GM18508 (cell line): ENCODE measurements around the gene HHIPL1.

ENCODE experiments used
- ATAC-seq: cut with Tn5 transposase; IDR thresholded peaks from one replicate; pipeline ENCODE4 v1.9.1; 2021; ENCODE audit warnings: moderate number of reproducible peaks; ENCODE audit not compliant: insufficient read depth, unreplicated experiment

The HHIPL1 gene

DNA sequence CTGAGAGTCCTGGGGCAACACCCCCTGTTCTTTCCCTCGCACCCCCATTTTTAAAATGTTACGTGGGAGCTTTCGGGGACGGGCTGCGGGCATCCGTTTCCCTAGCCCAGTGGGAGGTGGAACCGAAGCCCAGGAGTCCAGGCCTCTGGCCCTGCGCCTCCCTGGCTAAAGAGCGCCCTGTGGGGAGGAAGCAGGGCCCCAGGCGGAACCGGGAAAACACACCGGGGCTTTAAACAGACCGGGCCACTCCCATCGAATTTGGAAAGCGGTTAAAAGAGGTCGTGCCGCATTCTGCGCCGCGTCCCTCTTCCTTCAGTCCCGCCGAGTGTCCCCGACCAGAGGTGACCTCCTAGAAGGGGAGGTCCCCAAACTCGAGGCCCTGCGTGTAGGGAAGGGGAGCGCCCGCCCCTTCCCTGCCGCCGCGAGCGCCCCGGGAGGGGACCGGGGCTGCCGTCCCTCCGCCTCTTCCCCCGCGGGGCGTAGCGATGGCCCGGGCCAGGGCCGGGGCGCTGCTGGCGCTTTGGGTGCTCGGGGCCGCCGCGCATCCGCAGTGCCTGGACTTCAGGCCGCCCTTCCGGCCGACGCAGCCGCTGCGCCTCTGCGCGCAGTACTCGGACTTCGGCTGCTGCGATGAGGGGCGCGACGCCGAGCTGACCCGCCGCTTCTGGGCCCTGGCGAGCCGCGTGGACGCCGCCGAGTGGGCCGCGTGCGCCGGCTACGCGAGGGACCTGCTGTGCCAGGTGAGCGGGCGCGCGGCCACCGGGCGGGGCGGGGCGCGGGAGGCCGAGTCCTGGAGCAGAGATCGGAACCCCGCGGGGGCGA lies at the start of gene HHIPL1:
HHIPL1 (plus strand) TSS at position 407 of the 822 bp plus-strand sequence; CDS start at position 486, 79 bp downstream.
- no peak for ATAC-seq

DNA sequence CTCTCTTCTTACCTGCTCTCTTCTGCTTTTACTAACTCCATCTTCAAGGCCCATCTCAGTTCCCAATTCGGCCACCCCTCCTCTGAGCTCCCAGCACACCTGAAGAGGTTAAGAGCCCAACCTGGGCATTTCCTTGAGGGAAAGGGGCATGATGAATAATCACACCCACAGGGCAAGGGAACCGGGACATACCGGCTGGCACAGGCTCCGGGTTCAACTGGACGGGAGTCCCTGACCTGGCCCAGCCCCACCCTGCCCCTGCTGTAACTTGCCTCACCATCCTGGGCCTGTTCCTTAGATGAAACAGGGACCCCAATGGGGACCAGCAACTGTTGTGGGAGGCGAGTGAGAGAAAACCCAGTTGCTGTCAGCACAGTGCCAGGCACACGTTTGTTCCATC lies 49.4 kb upstream of the HHIPL1 start:
- no peak for ATAC-seq

DNA sequence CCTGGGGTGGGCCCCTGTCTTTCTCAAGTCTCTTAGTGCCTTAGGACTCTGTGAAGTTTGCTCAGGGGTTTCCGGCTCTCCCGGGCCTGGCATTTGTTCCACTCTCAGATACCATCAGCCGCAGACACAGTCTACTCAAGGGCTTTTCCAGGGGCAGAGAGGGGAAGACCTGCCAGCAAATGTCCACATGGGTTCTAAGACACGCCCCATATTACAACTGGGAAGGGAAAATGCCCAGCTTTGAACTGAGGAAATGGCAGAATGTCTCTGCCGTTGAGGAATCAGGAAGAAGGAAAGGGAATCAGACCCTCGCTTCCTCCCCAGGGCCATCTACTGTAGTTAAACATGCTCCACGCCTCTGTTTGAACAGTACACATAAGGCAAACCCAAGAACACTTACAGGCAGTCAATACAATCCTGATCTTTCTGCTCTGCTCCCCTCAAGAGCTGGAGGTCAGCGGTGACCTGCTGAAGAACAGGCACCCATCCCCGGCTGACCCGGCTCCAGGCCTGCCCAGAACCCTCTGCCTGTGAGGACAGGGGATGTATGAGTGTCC lies 48.8 kb upstream of the HHIPL1 start:
- ATAC-seq: no peak

DNA sequence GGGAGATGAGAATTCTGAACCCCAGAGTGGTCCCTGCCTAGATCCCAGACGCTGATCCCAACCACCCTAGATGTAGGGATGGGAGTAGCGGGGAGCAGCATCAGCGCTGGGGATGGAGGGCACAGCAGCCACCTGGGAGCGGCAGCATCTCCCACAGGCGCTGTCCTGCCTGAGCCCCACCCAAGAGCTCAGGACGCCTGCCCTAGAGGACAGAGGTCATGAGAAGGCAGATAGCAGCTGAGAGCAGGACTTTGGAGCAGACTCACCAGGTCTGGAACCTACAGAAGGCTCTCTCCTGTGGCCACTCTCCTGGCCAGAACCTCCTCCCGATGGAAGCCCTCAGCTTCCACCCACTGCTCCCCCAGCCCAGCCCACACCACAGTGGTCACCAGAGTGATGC lies 48.2 kb upstream of the HHIPL1 start:
- no peak for ATAC-seq

DNA sequence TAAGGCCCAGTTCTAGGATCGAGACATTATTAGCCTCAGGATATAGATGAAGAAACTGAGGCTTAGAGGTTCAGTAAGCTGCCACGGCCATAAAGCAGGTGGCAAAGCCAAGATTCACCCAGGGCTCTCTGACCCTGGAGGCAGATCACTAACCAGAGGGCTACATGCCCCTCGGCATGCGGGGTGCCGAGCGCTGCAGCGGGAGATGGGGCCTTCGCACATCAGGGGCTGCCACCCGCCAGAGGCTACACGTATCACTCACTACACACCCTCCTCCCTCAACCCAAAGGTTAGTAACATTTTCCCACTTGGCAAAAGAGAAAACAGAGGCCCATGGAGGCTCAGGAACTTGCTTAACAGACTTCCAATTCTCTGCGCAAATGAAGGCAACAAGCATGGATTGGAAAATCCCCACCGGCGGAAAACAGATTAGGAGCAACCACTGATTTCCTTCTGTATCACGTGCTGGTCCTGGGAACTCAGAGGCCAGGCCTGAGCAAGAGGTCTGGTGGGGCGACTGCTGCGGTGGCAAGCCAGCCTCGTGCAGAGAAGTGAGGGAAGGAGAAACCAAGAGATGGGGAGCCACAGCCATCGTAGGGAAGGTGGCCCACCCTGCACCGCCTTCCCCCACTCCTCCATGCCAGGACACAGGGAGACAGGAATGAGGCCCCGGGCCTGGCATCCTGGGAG lies 46.9 kb upstream of the HHIPL1 start:
- ATAC-seq: no peak

DNA sequence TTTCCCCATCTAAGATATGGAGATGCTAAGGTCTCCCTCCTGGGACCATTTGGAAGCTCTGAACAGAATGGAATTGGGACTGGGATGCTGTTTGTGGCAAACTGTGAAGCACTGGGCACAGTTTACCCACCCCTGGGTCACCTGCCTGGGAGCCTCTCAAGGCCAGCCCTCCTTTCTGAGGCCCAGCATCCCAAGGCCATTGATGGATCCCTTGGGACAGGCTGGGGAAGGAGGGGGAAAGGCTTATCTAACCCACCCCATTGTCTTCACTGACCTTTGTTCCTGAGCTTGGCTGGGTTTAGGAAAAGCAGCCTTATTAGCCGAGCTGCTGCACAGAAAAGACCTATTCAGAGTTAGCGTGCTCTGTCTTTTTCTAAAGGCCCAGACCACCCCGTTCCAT lies 46.2 kb upstream of the HHIPL1 start:
- no peak for ATAC-seq

DNA sequence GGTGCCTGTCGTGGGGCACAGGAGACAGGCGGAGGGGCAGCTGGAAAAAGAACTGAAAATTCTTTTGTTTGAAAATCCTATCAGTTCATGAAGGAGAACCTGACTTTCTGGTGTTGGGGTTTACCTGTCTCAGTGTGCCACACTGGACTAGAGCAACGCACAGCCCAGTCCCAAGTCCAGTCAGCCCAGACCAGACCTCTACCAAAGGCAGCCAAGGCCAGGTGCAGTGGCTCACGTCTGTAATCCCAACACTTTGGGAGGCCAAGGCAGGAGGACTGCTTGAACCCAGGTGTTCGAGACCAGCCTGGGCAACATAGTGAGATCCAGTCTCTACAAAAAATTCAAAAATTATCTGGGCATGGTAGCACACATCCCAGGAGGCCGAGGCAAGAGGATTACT lies 45.5 kb upstream of the HHIPL1 start:
- ATAC-seq: no peak

DNA sequence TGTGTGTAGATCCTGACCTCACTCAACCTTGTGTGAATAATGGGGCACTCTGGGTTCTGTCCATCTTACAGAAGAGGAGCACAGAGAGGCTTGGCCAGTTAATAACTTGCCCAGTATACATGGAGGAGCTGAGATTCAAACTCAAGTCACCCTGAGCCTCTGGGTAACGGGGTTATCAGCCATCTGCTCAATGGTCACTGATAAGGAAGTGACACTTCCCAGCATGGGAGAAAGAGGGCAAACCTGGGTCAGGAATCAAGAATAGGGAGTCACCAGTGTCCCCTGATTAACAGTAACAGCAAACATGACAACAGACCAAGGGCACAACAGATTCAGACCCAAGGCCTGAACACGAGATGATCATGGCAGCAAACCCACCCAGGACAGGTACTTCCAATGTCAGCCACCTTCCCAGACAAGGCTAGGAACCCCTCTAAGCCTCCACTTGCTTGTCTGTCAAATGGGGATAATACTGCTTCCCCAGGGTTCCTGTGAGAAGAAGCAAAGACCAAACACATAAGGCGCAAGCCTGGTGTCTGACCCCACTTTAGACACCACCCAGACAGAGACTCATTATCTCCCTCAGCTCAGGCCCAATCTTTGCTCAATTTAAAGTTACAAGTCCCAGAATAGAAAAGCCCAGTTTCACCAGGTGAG lies 44.6 kb upstream of the HHIPL1 start:
- no peak for ATAC-seq

DNA sequence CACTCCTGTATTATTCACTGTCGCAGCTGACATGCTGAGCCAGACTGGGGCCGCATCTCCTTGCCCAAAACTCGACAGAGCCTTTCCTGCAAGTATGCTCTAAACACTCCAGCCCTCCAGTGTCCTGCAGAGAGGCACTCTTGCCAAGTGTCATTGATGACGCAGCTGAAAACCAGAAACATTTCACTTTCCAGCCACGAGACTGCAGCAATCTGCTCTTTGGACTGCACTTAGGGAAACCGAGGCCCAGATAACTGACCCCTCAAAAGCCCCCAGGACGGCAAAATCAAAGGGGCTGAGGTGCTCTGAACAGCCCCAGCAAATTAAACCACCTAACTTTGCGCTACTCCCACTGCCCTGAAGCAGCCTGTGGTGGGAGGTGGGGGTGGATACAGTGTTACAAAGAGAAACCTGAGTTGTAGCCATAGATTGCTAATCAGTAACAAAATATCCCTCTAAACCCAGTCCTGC lies 43.5 kb upstream of the HHIPL1 start:
- no peak for ATAC-seq

DNA sequence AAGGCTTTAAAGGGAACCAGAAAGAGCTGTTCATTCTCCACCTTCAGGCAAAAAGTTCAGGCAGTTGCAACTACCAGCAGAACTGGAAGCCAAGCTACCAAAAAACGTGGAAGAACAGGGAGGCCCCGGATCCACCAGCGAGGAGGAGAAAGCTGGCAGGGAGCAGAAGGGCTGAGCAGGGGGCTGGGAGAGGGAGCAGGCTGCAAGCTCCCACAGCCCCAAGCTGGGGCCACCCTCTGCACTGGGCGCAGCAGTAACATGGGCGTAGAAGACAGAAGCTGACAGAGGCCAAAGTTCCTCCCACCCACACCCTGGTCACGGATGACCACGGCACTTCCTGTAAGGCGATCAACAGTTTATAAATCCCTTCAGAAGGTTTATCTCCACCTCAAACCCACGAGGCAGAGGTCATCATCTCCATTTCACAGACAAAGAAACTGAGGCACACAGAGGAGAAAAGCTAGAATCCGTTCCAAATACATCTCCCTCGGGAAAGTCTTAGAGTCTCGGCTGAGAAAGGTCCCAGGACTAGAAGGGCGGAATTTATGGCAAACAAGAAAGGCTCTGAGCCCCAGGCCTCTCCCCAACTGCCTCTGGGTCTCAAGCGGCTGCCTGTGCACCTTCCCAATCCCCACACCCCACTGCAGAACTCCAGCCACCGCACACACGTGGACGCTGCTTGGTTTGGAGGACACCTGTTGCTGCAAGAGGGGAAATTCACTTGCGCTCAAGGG lies 42.7 kb upstream of the HHIPL1 start:
- ATAC-seq: no peak

DNA sequence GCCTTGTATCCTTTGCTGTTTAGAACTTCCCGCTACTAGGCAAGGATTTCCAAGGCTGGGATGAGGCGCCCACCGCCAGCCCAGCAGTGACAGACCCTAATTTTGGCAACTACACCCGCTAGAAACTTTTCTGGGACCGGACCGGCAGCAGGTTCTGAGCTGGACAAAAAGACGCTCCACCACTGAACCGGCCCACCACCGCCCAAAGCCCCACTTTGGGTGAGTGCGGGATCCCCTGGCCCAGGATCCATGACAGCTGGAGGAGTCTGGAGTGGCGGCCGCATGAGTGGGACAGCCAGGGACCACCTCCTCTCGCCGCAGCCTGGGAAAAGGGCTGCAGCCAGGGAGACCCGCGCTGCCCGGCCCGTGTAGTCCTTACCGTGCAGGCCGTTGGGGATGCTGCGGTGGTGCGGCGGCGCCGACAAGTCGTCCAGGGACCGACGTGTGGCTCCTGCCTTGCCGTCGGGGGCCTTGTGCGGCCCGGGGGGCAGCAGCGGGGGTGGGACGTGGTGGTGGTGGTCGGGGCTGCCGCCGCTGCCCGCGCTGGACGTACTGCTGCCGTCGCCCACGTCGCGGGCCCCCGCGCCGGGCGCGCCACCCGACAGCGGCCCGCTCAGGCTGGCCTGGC lies 42.0 kb upstream of the HHIPL1 start:
- ATAC-seq: no peak

DNA sequence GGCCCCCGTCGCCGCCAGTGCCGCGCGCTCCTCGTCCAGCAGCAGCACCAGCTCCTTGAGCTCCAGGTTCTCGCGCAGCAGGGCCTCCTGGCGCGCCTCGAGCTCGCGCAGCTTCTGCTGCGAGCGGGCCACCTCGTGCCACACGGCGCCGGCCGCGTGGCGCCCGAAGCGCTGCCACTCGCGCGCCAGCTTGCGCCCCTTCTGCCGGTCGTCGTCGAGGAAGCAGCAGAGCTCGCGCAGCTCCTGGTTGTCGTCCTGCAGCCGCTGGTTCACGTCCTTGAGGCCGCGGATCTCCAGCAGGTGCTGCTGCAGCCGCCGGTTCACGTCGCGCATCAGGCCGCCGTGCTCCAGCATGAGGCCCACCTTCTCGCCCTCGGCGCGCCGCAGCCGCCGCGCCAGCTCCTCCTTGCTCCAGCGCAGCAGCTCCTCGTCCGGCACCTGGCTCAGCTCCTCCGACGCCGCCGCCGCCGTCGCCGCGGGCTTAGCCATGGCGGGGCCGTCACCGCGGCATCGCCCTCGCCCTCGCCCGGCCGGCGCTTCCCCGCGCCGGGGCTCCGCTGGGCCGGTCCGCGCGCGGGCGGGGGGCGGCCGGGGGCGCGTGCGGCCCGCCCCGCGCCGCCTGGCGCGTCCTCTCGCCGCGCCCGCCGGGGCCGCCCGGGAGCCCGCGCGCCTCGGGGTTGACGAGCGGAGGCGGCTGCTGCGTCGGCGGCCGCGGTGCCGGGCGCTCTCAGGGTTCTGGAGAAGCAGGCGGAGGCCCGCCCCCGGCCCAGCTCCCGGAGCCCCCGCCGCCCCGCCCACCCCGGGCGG lies 41.3 kb upstream of the HHIPL1 start, which contains the start of gene CCDC85C:
CCDC85C (minus strand) TSS at position 737 of the 807 bp plus-strand sequence; CDS start at position 489, 248 bp downstream.
- no peak for ATAC-seq

DNA sequence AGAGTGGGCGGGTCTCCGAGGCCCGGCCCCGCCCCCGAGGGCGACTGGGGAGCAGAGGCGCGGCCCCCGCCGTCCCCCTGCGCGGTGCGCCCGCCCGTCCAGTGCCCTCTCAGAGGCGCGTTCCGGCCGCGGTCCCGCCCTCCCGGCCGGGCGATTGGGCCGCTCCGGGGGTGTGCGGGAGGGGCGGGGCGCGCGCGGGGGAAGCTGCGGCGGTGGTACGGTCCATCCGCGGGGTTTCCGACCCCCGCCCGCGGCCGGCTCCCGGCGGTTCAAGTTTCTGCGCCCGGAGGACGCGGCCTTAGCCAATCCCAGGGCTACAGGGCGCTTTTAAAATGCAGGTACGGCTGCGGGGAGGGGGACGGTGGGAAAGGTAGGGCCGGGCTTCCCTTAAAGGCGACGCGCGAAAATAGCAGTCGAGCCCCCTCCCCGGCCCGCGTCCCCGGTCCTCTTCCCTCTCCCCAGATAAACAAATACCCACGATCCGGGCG lies 40.6 kb upstream of the HHIPL1 start:
- no peak for ATAC-seq

DNA sequence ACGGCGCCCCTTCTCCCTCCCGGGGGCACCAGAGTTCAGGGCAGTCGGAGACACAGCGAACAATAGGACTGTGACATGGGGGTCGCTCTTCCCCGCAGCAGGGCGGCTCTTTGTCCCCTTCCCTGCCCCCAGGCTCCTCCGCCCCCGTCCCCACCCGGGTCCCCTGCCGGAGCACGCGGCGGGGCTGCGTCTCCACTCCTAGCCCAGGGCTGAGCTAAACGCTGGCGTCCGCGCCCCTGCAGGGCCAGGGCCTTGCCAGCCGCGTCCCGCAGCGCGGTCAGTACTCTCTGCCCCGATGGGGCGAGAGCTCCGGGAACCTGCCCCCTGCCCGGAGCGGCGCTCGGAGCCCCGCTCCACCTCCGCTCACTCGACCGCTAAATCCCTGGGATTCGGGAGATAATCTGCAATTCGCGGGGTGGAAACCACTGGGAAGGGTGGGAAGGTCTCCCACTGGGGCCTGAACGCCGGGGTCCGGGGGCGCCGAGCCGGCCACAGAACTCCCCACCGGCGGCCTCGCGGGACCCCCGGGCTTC lies 40.1 kb upstream of the HHIPL1 start:
- ATAC-seq: no peak

DNA sequence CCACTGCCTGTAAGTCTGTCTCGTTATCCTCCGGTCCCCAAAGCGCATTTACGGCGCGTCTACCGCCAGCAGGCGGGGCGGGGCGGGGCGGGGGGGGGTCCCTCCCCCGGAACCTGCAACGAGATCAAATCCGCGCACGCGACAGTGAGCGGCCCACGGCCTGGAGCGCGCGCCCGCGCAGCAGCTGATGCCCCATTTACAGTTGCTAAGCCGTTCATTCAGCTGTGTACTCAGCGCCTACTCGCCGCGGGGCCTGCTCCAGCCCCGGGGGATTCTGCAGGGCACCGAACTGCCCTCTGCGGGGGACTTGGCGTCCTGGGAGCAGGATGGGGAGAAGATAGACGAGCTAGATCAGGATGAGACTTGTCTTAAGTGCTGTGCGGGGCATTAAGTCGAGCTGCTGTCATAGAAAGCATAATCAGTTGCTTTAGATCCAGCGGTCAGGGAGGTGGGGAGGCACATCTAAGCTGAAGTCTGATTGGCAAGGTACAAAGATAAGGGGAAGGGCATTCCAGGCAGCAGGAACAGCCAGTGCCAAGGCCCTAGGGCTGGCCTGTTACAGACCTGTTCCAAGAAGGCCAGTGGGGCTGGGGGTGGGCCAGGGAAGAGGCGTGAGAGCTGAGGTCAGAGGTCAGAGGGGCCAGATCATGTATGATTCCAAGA lies 39.5 kb upstream of the HHIPL1 start:
- no peak for ATAC-seq

DNA sequence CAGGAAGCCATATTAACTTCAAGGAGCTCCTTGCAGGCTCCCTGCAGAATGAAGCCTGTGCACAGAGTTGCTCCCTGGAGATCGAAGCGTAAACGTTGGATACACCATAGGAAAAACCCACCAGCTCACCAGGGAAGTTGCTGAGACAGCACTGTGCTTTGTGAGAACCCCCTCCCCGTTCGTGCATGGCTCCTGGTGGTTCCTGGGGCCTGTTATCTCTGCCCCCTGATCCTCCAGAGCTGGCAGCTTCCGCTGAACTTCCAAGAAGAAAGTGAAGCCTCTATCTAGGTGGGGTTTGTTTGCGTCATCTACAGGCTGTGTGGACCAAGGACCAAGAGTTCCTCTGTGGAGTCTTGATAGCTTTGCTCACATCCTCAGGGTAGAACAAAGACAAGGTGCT lies 38.6 kb upstream of the HHIPL1 start:
- no peak for ATAC-seq

DNA sequence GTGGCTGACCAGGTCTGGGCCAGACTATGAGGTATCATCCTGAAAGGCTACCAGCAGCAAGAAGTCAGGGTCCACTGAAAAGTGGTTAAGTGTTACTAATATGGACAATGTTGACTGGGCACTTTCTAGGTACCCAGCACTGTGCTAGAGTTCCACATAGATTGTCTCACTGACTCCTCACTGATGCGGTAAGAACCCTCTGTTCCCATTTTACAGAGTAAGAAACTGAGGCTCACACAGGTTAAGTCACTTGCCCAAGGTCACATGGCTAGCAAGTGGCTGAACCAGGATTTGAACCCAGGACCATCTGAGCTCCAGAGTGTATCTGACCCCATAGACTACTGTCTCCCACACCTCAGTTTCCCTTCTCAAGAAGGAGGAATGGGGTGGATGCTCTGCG lies 36.3 kb upstream of the HHIPL1 start:
- no peak for ATAC-seq
